ENCODE measurements around the gene TSPAN11. TPM values are rescaled to one million over a fixed set of nuclear protein-coding genes. Genes with fewer than 3 reads are reported as not detected.

The TSPAN11 gene
- total RNA-seq, 2 donors from 2014 or later: 0.26 to 0.66 TPM

- intact Hi-C loops (cut with DNase I): no loop called here
- H3K4me3 ChIP-seq: no peak overlapping the region
- no peaks in the 10 kb centered on the region for H3K27me3 ChIP-seq
- ATAC-seq (no peak), DNase-seq (no peak)
- no peaks in the 10 kb centered on the region for H3K9me3 ChIP-seq
- no peaks in the 10 kb centered on the region for H3K4me1 ChIP-seq
- no peak overlapping the region for H3K27ac ChIP-seq
- WGBS, 2 donors: 60 to 76% methylated on average over 3 of the region's 3 CpGs
- no peak for TF ChIP-seq POLR2A (IDR thresholded peaks at IDR 0.05)
- H3K36me3 ChIP-seq (replicated peaks in 1 of 2; ENCODE audit: insufficient read depth in 1 of 2, low read depth in 2 of 2): no peaks in the 10 kb centered on the region
Observed at GRCh38 chr12:31000751-31001150, 74.2 kb downstream of the TSPAN11 start.

GRCh38 chr12:31001581-31002360 lies 75.2 kb downstream of the TSPAN11 start:
- no peak for TF ChIP-seq POLR2A (IDR thresholded peaks at IDR 0.05)
- TF ChIP-seq, protein P1, sequence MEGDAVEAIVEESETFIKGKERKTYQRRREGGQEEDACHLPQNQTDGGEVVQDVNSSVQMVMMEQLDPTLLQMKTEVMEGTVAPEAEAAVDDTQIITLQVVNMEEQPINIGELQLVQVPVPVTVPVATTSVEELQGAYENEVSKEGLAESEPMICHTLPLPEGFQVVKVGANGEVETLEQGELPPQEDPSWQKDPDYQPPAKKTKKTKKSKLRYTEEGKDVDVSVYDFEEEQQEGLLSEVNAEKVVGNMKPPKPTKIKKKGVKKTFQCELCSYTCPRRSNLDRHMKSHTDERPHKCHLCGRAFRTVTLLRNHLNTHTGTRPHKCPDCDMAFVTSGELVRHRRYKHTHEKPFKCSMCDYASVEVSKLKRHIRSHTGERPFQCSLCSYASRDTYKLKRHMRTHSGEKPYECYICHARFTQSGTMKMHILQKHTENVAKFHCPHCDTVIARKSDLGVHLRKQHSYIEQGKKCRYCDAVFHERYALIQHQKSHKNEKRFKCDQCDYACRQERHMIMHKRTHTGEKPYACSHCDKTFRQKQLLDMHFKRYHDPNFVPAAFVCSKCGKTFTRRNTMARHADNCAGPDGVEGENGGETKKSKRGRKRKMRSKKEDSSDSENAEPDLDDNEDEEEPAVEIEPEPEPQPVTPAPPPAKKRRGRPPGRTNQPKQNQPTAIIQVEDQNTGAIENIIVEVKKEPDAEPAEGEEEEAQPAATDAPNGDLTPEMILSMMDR (IDR thresholded peaks at IDR 0.05): no peak
- no peak overlapping the region for H3K27ac ChIP-seq
- no peaks in the 10 kb centered on the region for H3K36me3 ChIP-seq (replicated peaks in 1 of 2; ENCODE audit: insufficient read depth in 1 of 2, low read depth in 2 of 2)
- H3K4me3 ChIP-seq: no peak overlapping the region
- 61 to 79% methylated on average over 3 to 8 of the region's 9 CpGs for WGBS, 2 donors
- no peak for ATAC-seq
- H3K9me3 ChIP-seq: no peaks in the 10 kb centered on the region
- no peak for DNase-seq
- no peaks in the 10 kb centered on the region for H3K4me1 ChIP-seq
- intact Hi-C loops (cut with DNase I): no loop called here
- no peaks in the 10 kb centered on the region for H3K27me3 ChIP-seq

- Histone ChIP-seq H3K27me3 (no peaks in the 10 kb centered on the region), H3K36me3 (replicated peaks in 1 of 2; ENCODE audit: insufficient read depth in 1 of 2, low read depth in 2 of 2) (no peaks in the 10 kb centered on the region), H3K27ac (no peak overlapping the region), H3K9me3 (no peaks in the 10 kb centered on the region), H3K4me1 (no peaks in the 10 kb centered on the region), H3K4me3 (no peak overlapping the region)
- 85 to 89% methylated on average over 1 to 5 of the region's 5 CpGs for WGBS, 2 donors
- ATAC-seq: no peak
- TF ChIP-seq, protein P1 (IDR thresholded peaks at IDR 0.05): no peak
- TF ChIP-seq POLR2A (IDR thresholded peaks at IDR 0.05): no peak
- intact Hi-C loops (cut with DNase I): no loop called here
- DNase-seq: peak in 1 of 4 donors; percentile 7
Observed at GRCh38 chr12:31002361-31002725, 75.8 kb downstream of the TSPAN11 start.

DNA sequence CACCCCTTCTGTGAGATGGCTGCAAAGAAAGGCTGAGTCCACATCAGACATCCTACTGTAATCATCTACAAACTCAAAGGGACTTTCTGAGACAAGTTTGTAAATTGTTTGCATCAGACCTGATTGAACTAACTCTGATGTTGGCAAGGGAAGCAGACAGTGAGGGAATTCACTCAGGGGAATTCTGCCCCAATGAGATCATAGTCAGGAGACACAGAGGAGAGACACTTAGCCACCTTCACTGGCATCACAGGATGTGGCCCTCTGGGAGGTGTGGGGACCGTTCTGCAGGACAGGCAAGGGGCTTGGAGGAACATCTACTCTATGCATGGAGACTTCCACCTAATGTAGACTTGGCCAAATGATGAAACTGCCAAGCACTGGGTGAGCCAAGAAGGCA lies 76.5 kb downstream of the TSPAN11 start:
- H3K9me3 ChIP-seq: no peaks in the 10 kb centered on the region
- no peak overlapping the region for H3K27ac ChIP-seq
- no peak for TF ChIP-seq POLR2A (IDR thresholded peaks at IDR 0.05)
- TF ChIP-seq, protein P1 (IDR thresholded peaks at IDR 0.05): no peak
- H3K27me3 ChIP-seq: no peaks in the 10 kb centered on the region
- intact Hi-C loops (cut with DNase I): no loop called here
- WGBS, 2 donors: 43 to 61% methylated on average over 1 of the region's 1 CpG
- ATAC-seq: no peak
- DNase-seq: peak in 1 of 4 donors; percentile 4
- no peaks in the 10 kb centered on the region for H3K36me3 ChIP-seq (replicated peaks in 1 of 2; ENCODE audit: insufficient read depth in 1 of 2, low read depth in 2 of 2)
- no peaks in the 10 kb centered on the region for H3K4me1 ChIP-seq
- H3K4me3 ChIP-seq: no peak overlapping the region

GRCh38 chr12:31003861-31004640 lies 77.5 kb downstream of the TSPAN11 start:
- Histone ChIP-seq H3K9me3 (no peaks in the 10 kb centered on the region), H3K27me3 (no peaks in the 10 kb centered on the region), H3K4me1 (no peaks in the 10 kb centered on the region), H3K36me3 (replicated peaks in 1 of 2; ENCODE audit: insufficient read depth in 1 of 2, low read depth in 2 of 2) (no peaks in the 10 kb centered on the region), H3K4me3 (no peak overlapping the region), H3K27ac (no peak overlapping the region)
- DNase-seq (peak in 1 of 4 donors; percentile 5), ATAC-seq (no peak)
- no peak for TF ChIP-seq POLR2A (IDR thresholded peaks at IDR 0.05)
- TF ChIP-seq, protein P1 (IDR thresholded peaks at IDR 0.05): no peak
- intact Hi-C loops (cut with DNase I): no loop called here
- WGBS, 2 donors: 85 to 88% methylated on average over 7 of the region's 7 CpGs

Data from body of pancreas (tissue), 4 donors.